Activated CD8-positive, alpha-beta T cell treated with anti-CD3 and anti-CD28 coated beads for 36 hours (primary cell): ENCODE measurements around the gene PAX8. TPM values are rescaled to one million over a fixed set of nuclear protein-coding genes. Genes with fewer than 3 reads are reported as not detected.
A peak's percentile ranks its signal among the peaks of the same experiment; 100 is the strongest.
"Not testable (repeated sequence)": the region's sequence is repeated elsewhere in the genome, so short reads cannot be mapped to it uniquely, and the experiment has no call there.

Source experiments
- ATAC-seq: fragments of 200-7000 bp; cut with Tn5 transposase; one replicate; pipeline ENCODE4 v1.10.0; 2021; ENCODE audit warnings: mild to moderate bottlenecking, moderate library complexity
- CTCF ChIA-PET: fragments of 350-600 bp; sonication (Branson Sonifier 250); formaldehyde crosslinking; loops from one replicate; lab custom pipeline; 2021; ENCODE audit warnings: antibody characterized with exemption; lab: Charles Lee
- POLR2A ChIA-PET: fragments of 350-600 bp; sonication (Branson Sonifier 250); formaldehyde crosslinking; loops from one replicate; lab custom pipeline; 2021; ENCODE audit warnings: antibody characterized with exemption; lab: Charles Lee
- DNase-seq: peaks from one replicate; pipeline ENCODE4 v3.0.0-alpha.2; 2020
- H3K27ac Mint-ChIP-seq: one replicate; pipeline ENCODE4 v1.8.0; 2021; ENCODE audit warnings: mild to moderate bottlenecking, mixed read lengths
- H3K27me3 Mint-ChIP-seq: one replicate; pipeline ENCODE4 v1.8.0; 2021; ENCODE audit warnings: mixed read lengths
- H3K36me3 Mint-ChIP-seq: one replicate; pipeline ENCODE4 v1.8.0; 2021; ENCODE audit warnings: low read depth, mixed read lengths
- H3K4me1 Mint-ChIP-seq: one replicate; pipeline ENCODE4 v1.8.0; 2021; ENCODE audit warnings: low read depth, mixed read lengths
- H3K4me3 Mint-ChIP-seq: one replicate; pipeline ENCODE4 v1.8.0; 2021; ENCODE audit warnings: mild to moderate bottlenecking, moderate library complexity, mixed read lengths
- H3K9me3 Mint-ChIP-seq: one replicate; pipeline ENCODE4 v1.8.0; 2021; ENCODE audit warnings: mixed read lengths
- CTCF ChIP-seq: fragments of 200-600 bp; IDR thresholded peaks from one replicate; pipeline ENCODE4 v1.8.0; 2022; ENCODE audit warnings: antibody characterized with exemption, mild to moderate bottlenecking
- intact Hi-C: fragments of 100-400 bp; cut with micrococcal nuclease; formaldehyde crosslinking; loops from one replicate; pipeline ENCODE4 v1.10.0; 2022
- total RNA-seq, 2 experiments: library from RNA; stranded (reverse); gene quantifications; one replicate each; pipeline ENCODE4 v1.2.3, GENCODE V29; 2021

The PAX8 gene
- total RNA-seq, 2 experiments from 2014 or later = 0.43 to 0.63 TPM

GRCh38 chr2:113238871-113239839 lies 39.6 kb downstream of the PAX8 start:
- ChIA-PET POLR2A (no interaction called here), CTCF (interaction anchor here (1.0 to 4.9 kb wide), 6 partner anchors 9 to 131 kb away, joined by 3 to 32 read pairs (median 6); no protein-coding TSS in a partner anchor)
- intact Hi-C loops = no loop called here
- ATAC-seq (no peak), DNase-seq (no peak)
- H3K36me3 Mint-ChIP-seq = no peaks in the 10 kb centered on the region
- no peak for TF ChIP-seq CTCF
- no peaks in the 10 kb centered on the region for H3K9me3 Mint-ChIP-seq
- H3K27me3 Mint-ChIP-seq = no peaks in the 10 kb centered on the region
- H3K27ac Mint-ChIP-seq = no peak overlapping the region
- H3K4me1 Mint-ChIP-seq = peaks cover 18% of the 10 kb centered on the region
- no peak overlapping the region for H3K4me3 Mint-ChIP-seq

- DNase-seq = no peak
- Mint-ChIP-seq H3K9me3 (no peaks in the 10 kb centered on the region), H3K4me3 (no peak overlapping the region), H3K27me3 (no peaks in the 10 kb centered on the region), H3K27ac (no peak overlapping the region), H3K4me1 (peaks cover 24% of the 10 kb centered on the region), H3K36me3 (no peaks in the 10 kb centered on the region)
- CTCF ChIA-PET = interaction anchor here (4.3 to 4.9 kb wide), 2 partner anchors 11 to 99 kb away, joined by 18 to 32 read pairs; no protein-coding TSS in a partner anchor
- POLR2A ChIA-PET = interaction anchor here (0.7 kb wide), 1 partner anchor 11 kb away, joined by 3 read pairs; no protein-coding TSS in a partner anchor
- no peak for ATAC-seq
- no peak for TF ChIP-seq CTCF
- intact Hi-C loops = no loop called here
Observed at GRCh38 chr2:113237604-113238160, 41.0 kb downstream of the PAX8 start.

GRCh38 chr2:113236367-113237159 lies 42.2 kb downstream of the PAX8 start:
- intact Hi-C loops = no loop called here
- ATAC-seq (no peak), DNase-seq (no peak)
- Mint-ChIP-seq H3K9me3 (no peaks in the 10 kb centered on the region), H3K27me3 (no peaks in the 10 kb centered on the region), H3K4me1 (peaks cover 24% of the 10 kb centered on the region), H3K27ac (no peak overlapping the region), H3K36me3 (no peaks in the 10 kb centered on the region), H3K4me3 (peak overlapping the region; percentile 47)
- POLR2A ChIA-PET = interaction anchor here (0.7 kb wide), 1 partner anchor 12 kb away, joined by 3 read pairs; no protein-coding TSS in a partner anchor
- CTCF ChIA-PET = interaction anchor here (4.3 to 4.9 kb wide), 2 partner anchors 12 to 98 kb away, joined by 18 to 32 read pairs; no protein-coding TSS in a partner anchor
- TF ChIP-seq CTCF = no peak

- ATAC-seq = peak; percentile 86
- H3K36me3 Mint-ChIP-seq, H3K9me3 Mint-ChIP-seq, intact Hi-C loops, H3K27me3 Mint-ChIP-seq: not testable (repeated sequence)
- Mint-ChIP-seq H3K27ac (peak overlapping the region; percentile 91), H3K4me3 (peak overlapping the region; percentile 82), H3K4me1 (peaks cover 20% of the 10 kb centered on the region)
- DNase-seq = peak; percentile 61
- ChIA-PET POLR2A (interaction anchor here (0.7 to 0.8 kb wide), 2 partner anchors 31 to 61 kb away, joined by 3 to 4 read pairs; no protein-coding TSS in a partner anchor), CTCF (interaction anchor here (1.7 to 2.1 kb wide), 3 partner anchors 32 to 156 kb away, joined by 6 to 8 read pairs (median 8); no protein-coding TSS in a partner anchor)
Observed at GRCh38 chr2:113235347-113236226, 43.1 kb downstream of the PAX8 start.
